Activated B cell treated with CpG ODN at 0.5 μM for 24 hours (primary cell): ENCODE measurements around the gene RAG2. TPM values are rescaled to one million over a fixed set of nuclear protein-coding genes. Genes with fewer than 3 reads are reported as not detected.
"Not testable (repeated sequence)": the region's sequence is repeated elsewhere in the genome, so short reads cannot be mapped to it uniquely, and the experiment has no call there.

Experiments used
- ATAC-seq: fragments of 200-7000 bp; cut with Tn5 transposase; one replicate; pipeline ENCODE4 v1.10.0; 2021; ENCODE audit warnings: low read depth, mild to moderate bottlenecking, moderate library complexity
- CTCF ChIA-PET: fragments of 350-600 bp; sonication (Branson Sonifier 250); formaldehyde crosslinking; loops from one replicate; lab custom pipeline; 2021; ENCODE audit warnings: antibody characterized with exemption; lab: Charles Lee
- POLR2A ChIA-PET: fragments of 350-600 bp; sonication (Branson Sonifier 250); formaldehyde crosslinking; loops from one replicate; lab custom pipeline; 2021; ENCODE audit warnings: antibody characterized with exemption; lab: Charles Lee
- DNase-seq: peaks from one replicate; pipeline ENCODE4 v3.0.0; 2022
- H3K27ac Mint-ChIP-seq: one replicate; pipeline ENCODE4 v1.8.0; 2020; ENCODE audit warnings: mixed read lengths
- H3K27me3 Mint-ChIP-seq: one replicate; pipeline ENCODE4 v1.8.0; 2021; ENCODE audit warnings: mixed read lengths
- H3K36me3 Mint-ChIP-seq: one replicate; pipeline ENCODE4 v1.8.0; 2021; ENCODE audit warnings: low read depth, mixed read lengths
- H3K4me1 Mint-ChIP-seq: one replicate; pipeline ENCODE4 v1.8.0; 2021; ENCODE audit warnings: mixed read lengths
- H3K4me3 Mint-ChIP-seq: one replicate; pipeline ENCODE4 v1.8.0; 2020; ENCODE audit warnings: mild to moderate bottlenecking, mixed read lengths
- H3K9me3 Mint-ChIP-seq: one replicate; pipeline ENCODE4 v1.8.0; 2020; ENCODE audit warnings: mixed read lengths
- CTCF ChIP-seq: fragments of 200-600 bp; IDR thresholded peaks from one replicate; pipeline ENCODE4 v1.8.0; 2022; ENCODE audit warnings: antibody characterized with exemption, mild to moderate bottlenecking
- intact Hi-C: fragments of 100-400 bp; cut with micrococcal nuclease; formaldehyde crosslinking; loops from one replicate; pipeline ENCODE4 v1.15.1; 2024
- total RNA-seq: library from RNA; stranded (reverse); gene quantifications from 2 replicates; pipeline ENCODE4 v1.2.3, GENCODE V29; 2022

The RAG2 gene
- total RNA-seq, 1 donor from 2014 or later: not detected

- ChIA-PET POLR2A (no interaction called here), CTCF (no interaction called here)
- ATAC-seq: no peak
- H3K4me1 Mint-ChIP-seq: no peaks in the 10 kb centered on the region
- TF ChIP-seq CTCF: no peak
- no peak overlapping the region for H3K4me3 Mint-ChIP-seq
- no peak overlapping the region for H3K27ac Mint-ChIP-seq
- H3K27me3 Mint-ChIP-seq: peaks cover 8% of the 10 kb centered on the region
- intact Hi-C loops: no loop called here
- peaks cover 9% of the 10 kb centered on the region for H3K9me3 Mint-ChIP-seq
- no peak for DNase-seq
- H3K36me3 Mint-ChIP-seq: no peaks in the 10 kb centered on the region
These were observed 39.2 kb downstream of the RAG2 start for GRCh38 chr11:36558571-36559413.

- H3K27ac Mint-ChIP-seq: no peak overlapping the region
- no peaks in the 10 kb centered on the region for H3K4me1 Mint-ChIP-seq
- ChIA-PET CTCF (no interaction called here), POLR2A (no interaction called here)
- peaks cover 9% of the 10 kb centered on the region for H3K9me3 Mint-ChIP-seq
- H3K27me3 Mint-ChIP-seq: peaks cover 8% of the 10 kb centered on the region
- TF ChIP-seq CTCF: no peak
- ATAC-seq: no peak
- no peaks in the 10 kb centered on the region for H3K36me3 Mint-ChIP-seq
- intact Hi-C loops: no loop called here
- no peak overlapping the region for H3K4me3 Mint-ChIP-seq
- DNase-seq: no peak
These were observed 40.0 kb downstream of the RAG2 start for GRCh38 chr11:36557991-36558390.

GRCh38 chr11:36557390-36557789 is 40.6 kb downstream of the RAG2 start:
- H3K27ac Mint-ChIP-seq, H3K4me3 Mint-ChIP-seq, H3K9me3 Mint-ChIP-seq, intact Hi-C loops, POLR2A ChIA-PET, H3K4me1 Mint-ChIP-seq, DNase-seq, H3K36me3 Mint-ChIP-seq, CTCF ChIA-PET, ATAC-seq, H3K27me3 Mint-ChIP-seq: not testable (repeated sequence)

- ChIA-PET CTCF (no interaction called here), POLR2A (no interaction called here)
- DNase-seq (no peak), ATAC-seq (no peak)
- H3K36me3 Mint-ChIP-seq: no peaks in the 10 kb centered on the region
- H3K4me1 Mint-ChIP-seq: no peaks in the 10 kb centered on the region
- H3K9me3 Mint-ChIP-seq: no peaks in the 10 kb centered on the region
- TF ChIP-seq CTCF: no peak
- no peak overlapping the region for H3K27ac Mint-ChIP-seq
- intact Hi-C loops: no loop called here
- H3K27me3 Mint-ChIP-seq: peaks cover 6% of the 10 kb centered on the region
- H3K4me3 Mint-ChIP-seq: no peak overlapping the region
These were observed 47.5 kb downstream of the RAG2 start for GRCh38 chr11:36550385-36551115.

Other genes with a start within 250 kb of the RAG2 start
- gene TRAF6, start 88.0 kb downstream of the RAG2 start, total RNA-seq: 16.9 and 19.3 TPM in 2 replicates
- gene RAG1, start 30.2 kb downstream of the RAG2 start, total RNA-seq: 0.10 and 0.24 TPM in 2 replicates
- 0.47 TPM in 1 of 2 replicates, not detected in the other for gene IFTAP, start 3.7 kb downstream of the RAG2 start, total RNA-seq